Measurements from ENCODE around the gene HCN1.
"Not testable (repeated sequence)": the region's sequence is repeated elsewhere in the genome, so short reads cannot be mapped to it uniquely, and the experiment has no call there.

The HCN1 gene

GRCh38 chr5:45355189-45355992 lies 340.8 kb downstream of the HCN1 start:
- no peak for DNase-seq
- H3K9me3 Mint-ChIP-seq: peaks cover 10% of the 10 kb centered on the region
- no peaks in the 10 kb centered on the region for H3K4me1 Mint-ChIP-seq
- H3K4me3 Mint-ChIP-seq: no peak overlapping the region
- CTCF ChIA-PET: interaction anchor here (0.7 kb wide), 1 partner anchor 402 kb away, joined by 3 read pairs; no protein-coding TSS in a partner anchor
- no peaks in the 10 kb centered on the region for H3K36me3 Mint-ChIP-seq
- no peaks in the 10 kb centered on the region for H3K27me3 Mint-ChIP-seq
- no peak overlapping the region for H3K27ac Mint-ChIP-seq

- H3K36me3 Mint-ChIP-seq: no peaks in the 10 kb centered on the region
- no peak for DNase-seq
- no peaks in the 10 kb centered on the region for H3K27me3 Mint-ChIP-seq
- H3K4me3 Mint-ChIP-seq: no peak overlapping the region
- H3K4me1 Mint-ChIP-seq: no peaks in the 10 kb centered on the region
- H3K9me3 Mint-ChIP-seq: peaks cover 10% of the 10 kb centered on the region
- no peak overlapping the region for H3K27ac Mint-ChIP-seq
- CTCF ChIA-PET: no interaction called here
Observed at GRCh38 chr5:45336464-45336863, 359.7 kb downstream of the HCN1 start.

- Mint-ChIP-seq H3K4me1 (no peaks in the 10 kb centered on the region), H3K27me3 (no peaks in the 10 kb centered on the region), H3K4me3 (no peak overlapping the region), H3K27ac (no peak overlapping the region), H3K9me3 (peaks cover 10% of the 10 kb centered on the region), H3K36me3 (no peaks in the 10 kb centered on the region)
- DNase-seq: no peak
- CTCF ChIA-PET: no interaction called here
Observed at GRCh38 chr5:45335978-45336377, 360.2 kb downstream of the HCN1 start.

GRCh38 chr5:45335346-45335745 lies 360.8 kb downstream of the HCN1 start:
- CTCF ChIA-PET: no interaction called here
- H3K36me3 Mint-ChIP-seq: no peaks in the 10 kb centered on the region
- peaks cover 10% of the 10 kb centered on the region for H3K9me3 Mint-ChIP-seq
- H3K4me1 Mint-ChIP-seq: no peaks in the 10 kb centered on the region
- H3K4me3 Mint-ChIP-seq: no peak overlapping the region
- H3K27ac Mint-ChIP-seq: no peak overlapping the region
- DNase-seq: no peak
- H3K27me3 Mint-ChIP-seq: no peaks in the 10 kb centered on the region

- no peaks in the 10 kb centered on the region for H3K27me3 Mint-ChIP-seq
- CTCF ChIA-PET: no interaction called here
- no peak for DNase-seq
- peaks cover 10% of the 10 kb centered on the region for H3K9me3 Mint-ChIP-seq
- H3K4me1 Mint-ChIP-seq: no peaks in the 10 kb centered on the region
- H3K27ac Mint-ChIP-seq: no peak overlapping the region
- no peaks in the 10 kb centered on the region for H3K36me3 Mint-ChIP-seq
- H3K4me3 Mint-ChIP-seq: no peak overlapping the region
Observed at GRCh38 chr5:45334939-45335338, 361.2 kb downstream of the HCN1 start.

- H3K27ac Mint-ChIP-seq, H3K36me3 Mint-ChIP-seq, DNase-seq, H3K4me1 Mint-ChIP-seq, H3K4me3 Mint-ChIP-seq, H3K27me3 Mint-ChIP-seq, CTCF ChIA-PET: not testable (repeated sequence)
- peaks cover 34% of the 10 kb centered on the region for H3K9me3 Mint-ChIP-seq
Observed at GRCh38 chr5:45312627-45313026, 383.6 kb downstream of the HCN1 start.

GRCh38 chr5:45295231-45295630 lies 400.9 kb downstream of the HCN1 start:
- H3K27ac Mint-ChIP-seq: no peak overlapping the region
- no peaks in the 10 kb centered on the region for H3K27me3 Mint-ChIP-seq
- H3K4me3 Mint-ChIP-seq: no peak overlapping the region
- H3K4me1 Mint-ChIP-seq: no peaks in the 10 kb centered on the region
- H3K36me3 Mint-ChIP-seq: no peaks in the 10 kb centered on the region
- CTCF ChIA-PET: no interaction called here
- peaks cover 6% of the 10 kb centered on the region for H3K9me3 Mint-ChIP-seq
- DNase-seq: no peak

GRCh38 chr5:45288746-45289145 lies 407.4 kb downstream of the HCN1 start:
- H3K36me3 Mint-ChIP-seq: no peaks in the 10 kb centered on the region
- no peak overlapping the region for H3K27ac Mint-ChIP-seq
- no peaks in the 10 kb centered on the region for H3K27me3 Mint-ChIP-seq
- H3K4me1 Mint-ChIP-seq: no peaks in the 10 kb centered on the region
- peaks cover 6% of the 10 kb centered on the region for H3K9me3 Mint-ChIP-seq
- H3K4me3 Mint-ChIP-seq: no peak overlapping the region
- CTCF ChIA-PET: no interaction called here
- no peak for DNase-seq

GRCh38 chr5:45284436-45284835 lies 411.7 kb downstream of the HCN1 start:
- Mint-ChIP-seq H3K4me3 (no peak overlapping the region), H3K9me3 (peaks cover 8% of the 10 kb centered on the region), H3K4me1 (no peaks in the 10 kb centered on the region), H3K27me3 (no peaks in the 10 kb centered on the region), H3K27ac (no peak overlapping the region), H3K36me3 (no peaks in the 10 kb centered on the region)
- no peak for DNase-seq
- CTCF ChIA-PET: no interaction called here

GRCh38 chr5:45281081-45281480 lies 415.1 kb downstream of the HCN1 start:
- no peak overlapping the region for H3K27ac Mint-ChIP-seq
- H3K4me3 Mint-ChIP-seq: no peak overlapping the region
- no peaks in the 10 kb centered on the region for H3K36me3 Mint-ChIP-seq
- peaks cover 3% of the 10 kb centered on the region for H3K9me3 Mint-ChIP-seq
- no peak for DNase-seq
- CTCF ChIA-PET: no interaction called here
- no peaks in the 10 kb centered on the region for H3K27me3 Mint-ChIP-seq
- no peaks in the 10 kb centered on the region for H3K4me1 Mint-ChIP-seq

GRCh38 chr5:45279109-45279508 lies 417.1 kb downstream of the HCN1 start:
- peaks cover 3% of the 10 kb centered on the region for H3K9me3 Mint-ChIP-seq
- H3K27ac Mint-ChIP-seq: no peak overlapping the region
- CTCF ChIA-PET: no interaction called here

GRCh38 chr5:45277860-45278259 lies 418.3 kb downstream of the HCN1 start:
- no peak for DNase-seq
- CTCF ChIA-PET: no interaction called here
- H3K9me3 Mint-ChIP-seq: peaks cover 3% of the 10 kb centered on the region
- no peaks in the 10 kb centered on the region for H3K27me3 Mint-ChIP-seq
- no peaks in the 10 kb centered on the region for H3K36me3 Mint-ChIP-seq
- H3K27ac Mint-ChIP-seq: no peak overlapping the region
- no peaks in the 10 kb centered on the region for H3K4me1 Mint-ChIP-seq
- no peak overlapping the region for H3K4me3 Mint-ChIP-seq

More at GRCh38 chr5:45279109-45279508, 417.1 kb downstream of the HCN1 start:
- no peaks in the 10 kb centered on the region for H3K36me3 Mint-ChIP-seq
- H3K4me1 Mint-ChIP-seq: no peaks in the 10 kb centered on the region
- DNase-seq: no peak
- no peaks in the 10 kb centered on the region for H3K27me3 Mint-ChIP-seq
- no peak overlapping the region for H3K4me3 Mint-ChIP-seq

- Mint-ChIP-seq H3K36me3 (no peaks in the 10 kb centered on the region), H3K27me3 (no peaks in the 10 kb centered on the region), H3K4me3 (no peak overlapping the region), H3K4me1 (no peaks in the 10 kb centered on the region), H3K9me3 (no peaks in the 10 kb centered on the region), H3K27ac (no peak overlapping the region)
- DNase-seq: no peak
- CTCF ChIA-PET: no interaction called here
Observed at GRCh38 chr5:45274241-45274640, 421.9 kb downstream of the HCN1 start.

- Mint-ChIP-seq H3K9me3 (peaks cover 2% of the 10 kb centered on the region), H3K36me3 (no peaks in the 10 kb centered on the region), H3K27ac (no peak overlapping the region), H3K4me1 (no peaks in the 10 kb centered on the region), H3K4me3 (no peak overlapping the region), H3K27me3 (no peaks in the 10 kb centered on the region)
- DNase-seq: no peak
- CTCF ChIA-PET: no interaction called here
Observed at GRCh38 chr5:45271626-45272025, 424.6 kb downstream of the HCN1 start.

GRCh38 chr5:45264447-45264846 lies 431.7 kb downstream of the HCN1 start:
- no peaks in the 10 kb centered on the region for H3K27me3 Mint-ChIP-seq
- H3K4me3 Mint-ChIP-seq: no peak overlapping the region
- CTCF ChIA-PET: no interaction called here
- no peaks in the 10 kb centered on the region for H3K36me3 Mint-ChIP-seq
- no peaks in the 10 kb centered on the region for H3K4me1 Mint-ChIP-seq
- H3K9me3 Mint-ChIP-seq: peaks cover 6% of the 10 kb centered on the region
- no peak overlapping the region for H3K27ac Mint-ChIP-seq
- no peak for DNase-seq
